Endothelial cell of umbilical vein (primary cell): ENCODE results near the gene KERA. TPM values are rescaled to one million over a fixed set of nuclear protein-coding genes. Genes with fewer than 3 reads are reported as not detected.

ENCODE experiments used
- BruUV-seq: library from RNA; stranded (reverse); fragments of 400-500 nt; replicated peaks from 2 replicates; lab custom pipeline; 2021; lab: Mats Ljungman, UMichigan
- CTCF ChIA-PET: fragments of 300-600, 350-600 bp; sonication (Branson Sonifier 250); formaldehyde crosslinking; loops from one replicate; lab custom pipeline; 2021; ENCODE audit warnings: antibody characterized with exemption, inconsistent platforms; lab: Charles Lee
- POLR2A ChIA-PET: fragments of 300-600, 350-600 bp; sonication (Branson Sonifier 250); formaldehyde crosslinking; loops from one replicate; lab custom pipeline; 2021; ENCODE audit warnings: antibody characterized with exemption, inconsistent platforms; lab: Charles Lee
- DNase-seq: peaks from one replicate; pipeline ENCODE4 v3.0.0-alpha.2; 2011; ENCODE audit warnings: low read depth, low spot score
- FAIRE-seq: peaks from 2 replicates; lab custom pipeline; 2011; peaks lifted over from hg19 to GRCh38; lab: Jason Lieb, UNC
- H2AFZ ChIP-seq: 2 replicates; pipeline ENCODE4 v1.6.0; 2012; ENCODE audit warnings: low read depth, low read length, control low read depth, inconsistent platforms
- H3K27ac ChIP-seq: 2 replicates; pipeline ENCODE4 v1.5.1; 2011; ENCODE audit warnings: low read depth, mild to moderate bottlenecking, control low read depth, low read length, moderate library complexity; ENCODE audit not compliant: insufficient read depth
- H3K27me3 ChIP-seq, 2 experiments: 2 replicates each; pipeline versions ENCODE4 v1.6.0 to v1.6.1; 2011; ENCODE audit warnings: low read length in 2 of 2, mixed read lengths in 1 of 2; ENCODE audit not compliant: control insufficient read depth in 2 of 2, insufficient read depth in 2 of 2
- H3K36me3 ChIP-seq, 2 experiments: 2 replicates in 1 of 2; 3 replicates in 1 of 2; pipeline ENCODE4 v1.5.1; 2011; ENCODE audit warnings: low read length in 2 of 2, mild to moderate bottlenecking in 1 of 2, moderate library complexity in 1 of 2; ENCODE audit not compliant: control insufficient read depth in 2 of 2, insufficient read depth in 2 of 2; ENCODE audit errors: extremely low read depth in 1 of 2
- H3K4me1 ChIP-seq: 3 replicates; pipeline ENCODE4 v1.5.1; 2011; ENCODE audit warnings: mild to moderate bottlenecking, low read length; ENCODE audit not compliant: control insufficient read depth, insufficient read depth; ENCODE audit errors: extremely low read depth
- H3K4me2 ChIP-seq: 2 replicates; pipeline ENCODE4 v1.6.1; 2011; ENCODE audit warnings: low read length, control low read depth, mixed read lengths; ENCODE audit not compliant: insufficient read depth
- H3K4me3 ChIP-seq, 3 experiments: fragments of 200-600 bp in 1 of 3; sonication (generic), shearing (Covaris generic) in 1 of 3; replicated peaks in 1 of 3; 2 replicates each; pipeline ENCODE4 v1.5.1; 2011 to 2016; ENCODE audit warnings: control low read depth in 3 of 3, low read length in 3 of 3, mild to moderate bottlenecking in 2 of 3, inconsistent platforms in 1 of 3, low read depth in 1 of 3, moderate library complexity in 1 of 3; ENCODE audit not compliant: insufficient read depth in 1 of 3
- H3K79me2 ChIP-seq: 2 replicates; pipeline ENCODE4 v1.6.0; 2012; ENCODE audit warnings: low read length, inconsistent platforms; ENCODE audit not compliant: control insufficient read depth, insufficient read depth
- H3K9ac ChIP-seq: replicated peaks from 2 replicates; pipeline ENCODE3; 2011; ENCODE audit warnings: low read length, control low read depth; ENCODE audit not compliant: insufficient read depth; ENCODE audit errors: extremely low read depth
- H3K9me1 ChIP-seq: replicated peaks from 3 replicates; pipeline ENCODE4 v1.6.0; 2011; ENCODE audit warnings: mild to moderate bottlenecking, low read length; ENCODE audit not compliant: control insufficient read depth, insufficient read depth; ENCODE audit errors: extremely low read depth
- H3K9me3 ChIP-seq: replicated peaks from 2 replicates; pipeline ENCODE4 v1.5.1; 2012; ENCODE audit warnings: low read length, inconsistent platforms; ENCODE audit not compliant: control insufficient read depth, insufficient read depth
- H4K20me1 ChIP-seq: replicated peaks from 2 replicates; pipeline ENCODE3; 2011; ENCODE audit warnings: mild to moderate bottlenecking, low read length; ENCODE audit not compliant: control insufficient read depth, insufficient read depth; ENCODE audit errors: extremely low read depth
- FOS ChIP-seq: IDR thresholded peaks from 2 replicates; pipeline ENCODE4 v1.6.1; 2011; ENCODE audit warnings: mild to moderate bottlenecking, low read length, moderate library complexity, borderline replicate concordance; ENCODE audit not compliant: insufficient read depth
- MYC ChIP-seq: IDR thresholded peaks from one replicate; pipeline ENCODE4 v1.6.1; 2011; ENCODE audit warnings: mild to moderate bottlenecking, low read depth, low read length
- POLR2A ChIP-seq: IDR thresholded peaks from 2 replicates; pipeline ENCODE4 v1.6.1; 2012; ENCODE audit warnings: low read depth, mild to moderate bottlenecking, control low read depth, low read length
- POLR2AphosphoS5 ChIP-seq: IDR thresholded peaks from 2 replicates; pipeline ENCODE4 v1.6.1; 2012; ENCODE audit warnings: low read depth, mild to moderate bottlenecking, control low read depth, low read length, moderate library complexity; ENCODE audit not compliant: insufficient read depth
- dilution Hi-C: fragments of 300-500 bp; cut with MboI; formaldehyde crosslinking; loops from one replicate; pipeline ENCODE4 v1.15.0; 2019; ENCODE audit warnings: low sequenced_read_pairs; ENCODE audit not compliant: extremely low pct_ligation_motif_present
- intact Hi-C: fragments of 100-400 bp; cut with micrococcal nuclease; formaldehyde crosslinking; loops from one replicate; pipeline ENCODE4 v1.10.0; 2022
- polyA plus RNA-seq, 4 experiments: library from polyadenylated mRNA; depleted of rRNA in 3 of 4; stranded (reverse) in 3 of 4; unstranded in 1 of 4; fragments of >200 nt; gene quantifications; 2 replicates each; pipeline versions ENCODE4 v1.2.1 to v1.2.3, GENCODE V29; 2011 to 2012; ENCODE audit warnings: missing spikeins in 1 of 4
- total RNA-seq: library from RNA; stranded (reverse); gene quantifications from 2 replicates; pipeline ENCODE4 v1.2.3, GENCODE V29; 2021
- TF ChIP-seq, protein P1 (sequence below), 2 donors: IDR thresholded peaks; 1 replicate in 1 of 2; 2 replicates in 1 of 2; pipeline ENCODE4 v1.5.1; 2011; ENCODE audit warnings: low read length in 2 of 2, mild to moderate bottlenecking in 2 of 2, moderate library complexity in 2 of 2, control low read depth in 1 of 2, inconsistent platforms in 1 of 2, low read depth in 1 of 2; ENCODE audit not compliant: insufficient read depth in 1 of 2; ENCODE audit errors: extremely low read depth in 1 of 2
- TF ChIP-seq, protein P2 (sequence below): IDR thresholded peaks from 2 replicates; pipeline ENCODE4 v1.6.1; 2011; ENCODE audit not compliant: insufficient read depth, insufficient read length

Gene KERA
- total and polyA plus RNA-seq, 2 donors (not counting 3 experiments of a cell fraction or from before 2014, with no cell fraction given): not detected

DNA sequence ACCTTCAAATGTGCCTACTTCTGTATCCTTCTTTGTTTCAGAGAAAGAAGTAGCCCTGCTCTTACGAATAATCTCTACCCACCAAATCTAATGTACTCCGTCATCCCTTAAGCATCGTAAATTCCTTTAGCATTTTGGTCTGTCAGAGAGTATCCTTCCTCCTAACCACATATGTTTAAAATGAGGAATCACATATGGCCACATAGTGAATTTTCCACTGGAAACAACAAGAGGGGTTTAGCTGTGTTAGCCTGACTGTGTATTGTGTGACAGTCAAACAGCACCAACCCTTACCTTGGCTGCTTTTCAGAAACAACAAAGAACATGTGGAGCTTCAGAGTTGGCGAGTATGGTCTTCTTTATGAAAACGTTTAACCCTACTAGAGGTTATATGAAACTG is 48.0 kb upstream of the KERA start:
- no peak overlapping the region for H3K27ac ChIP-seq
- no peaks in the 10 kb centered on the region for H3K9me3 ChIP-seq
- TF ChIP-seq, protein P1, sequence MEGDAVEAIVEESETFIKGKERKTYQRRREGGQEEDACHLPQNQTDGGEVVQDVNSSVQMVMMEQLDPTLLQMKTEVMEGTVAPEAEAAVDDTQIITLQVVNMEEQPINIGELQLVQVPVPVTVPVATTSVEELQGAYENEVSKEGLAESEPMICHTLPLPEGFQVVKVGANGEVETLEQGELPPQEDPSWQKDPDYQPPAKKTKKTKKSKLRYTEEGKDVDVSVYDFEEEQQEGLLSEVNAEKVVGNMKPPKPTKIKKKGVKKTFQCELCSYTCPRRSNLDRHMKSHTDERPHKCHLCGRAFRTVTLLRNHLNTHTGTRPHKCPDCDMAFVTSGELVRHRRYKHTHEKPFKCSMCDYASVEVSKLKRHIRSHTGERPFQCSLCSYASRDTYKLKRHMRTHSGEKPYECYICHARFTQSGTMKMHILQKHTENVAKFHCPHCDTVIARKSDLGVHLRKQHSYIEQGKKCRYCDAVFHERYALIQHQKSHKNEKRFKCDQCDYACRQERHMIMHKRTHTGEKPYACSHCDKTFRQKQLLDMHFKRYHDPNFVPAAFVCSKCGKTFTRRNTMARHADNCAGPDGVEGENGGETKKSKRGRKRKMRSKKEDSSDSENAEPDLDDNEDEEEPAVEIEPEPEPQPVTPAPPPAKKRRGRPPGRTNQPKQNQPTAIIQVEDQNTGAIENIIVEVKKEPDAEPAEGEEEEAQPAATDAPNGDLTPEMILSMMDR (IDR thresholded peaks at IDR 0.05; ENCODE audit: extremely low read depth in 1 of 2, insufficient read depth in 1 of 2, low read depth in 1 of 2, low read length in 2 of 2): no peak
- TF ChIP-seq POLR2AphosphoS5 (no peak), FOS (no peak), POLR2A (no peak)
- H3K9me1 ChIP-seq: no peaks in the 10 kb centered on the region
- ChIA-PET CTCF (interaction anchor here (0.6 to 1.6 kb wide), 5 partner anchors 10 to 220 kb away, joined by 3 to 6 read pairs (median 3); no protein-coding TSS in a partner anchor), POLR2A (no interaction called here)
- FAIRE-seq (no peak), DNase-seq (no peak)
- no peaks in the 10 kb centered on the region for H3K79me2 ChIP-seq
- no peaks in the 10 kb centered on the region for H4K20me1 ChIP-seq
- no TSS peak for BruUV-seq
- no peak overlapping the region for H3K9ac ChIP-seq
- H3K4me3 ChIP-seq: no peak overlapping the region
- H3K4me1 ChIP-seq: no peaks in the 10 kb centered on the region
- H2AFZ ChIP-seq: no peak overlapping the region
- no peaks in the 10 kb centered on the region for H3K27me3 ChIP-seq
- intact Hi-C loops: no loop called here
- dilution Hi-C loops: no loop called here
- no peaks in the 10 kb centered on the region for H3K36me3 ChIP-seq
- H3K4me2 ChIP-seq: no peak overlapping the region

DNA sequence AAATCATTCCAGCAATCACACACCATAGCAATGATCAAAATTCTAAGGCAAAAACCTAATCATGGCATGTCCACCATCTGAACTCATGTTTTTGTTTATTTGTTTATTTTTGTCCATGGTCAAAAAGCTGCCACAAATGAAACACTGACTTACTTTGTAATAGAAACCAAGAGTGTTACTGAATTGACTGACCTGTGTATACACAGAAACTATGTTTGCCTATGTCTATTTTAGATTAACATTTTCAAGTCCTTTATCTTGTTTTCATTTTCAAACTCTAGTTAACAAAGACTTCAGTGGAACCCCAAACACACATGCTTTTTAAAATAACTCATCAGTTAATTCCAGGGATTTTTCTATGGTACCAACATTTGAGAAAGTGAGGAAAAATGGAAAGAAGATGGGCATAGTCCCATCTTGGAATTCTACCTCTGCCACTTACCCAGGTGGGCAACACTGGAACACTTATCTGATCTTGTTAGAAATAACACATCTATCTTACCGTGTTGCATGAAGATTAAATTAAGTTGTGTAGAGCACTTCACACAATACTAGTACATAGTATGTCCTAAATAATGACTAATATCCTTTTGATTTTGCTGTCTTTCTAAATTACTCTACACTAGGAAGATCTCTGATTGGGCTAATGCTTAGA is 47.1 kb upstream of the KERA start:
- no peaks in the 10 kb centered on the region for H3K9me3 ChIP-seq
- H3K79me2 ChIP-seq: no peaks in the 10 kb centered on the region
- no TSS peak for BruUV-seq
- TF ChIP-seq FOS: no peak
- TF ChIP-seq MYC: no peak
- TF ChIP-seq, protein P2, sequence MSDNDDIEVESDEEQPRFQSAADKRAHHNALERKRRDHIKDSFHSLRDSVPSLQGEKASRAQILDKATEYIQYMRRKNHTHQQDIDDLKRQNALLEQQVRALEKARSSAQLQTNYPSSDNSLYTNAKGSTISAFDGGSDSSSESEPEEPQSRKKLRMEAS: no peak
- H3K9me1 ChIP-seq: no peaks in the 10 kb centered on the region
- H3K36me3 ChIP-seq: no peaks in the 10 kb centered on the region
- H3K27ac ChIP-seq: no peak overlapping the region
- H3K4me1 ChIP-seq: no peaks in the 10 kb centered on the region
- DNase-seq: no peak
- ChIA-PET POLR2A (no interaction called here), CTCF (interaction anchor here (1.7 kb wide), 1 partner anchor 160 kb away, joined by 3 read pairs; no protein-coding TSS in a partner anchor)
- no peaks in the 10 kb centered on the region for H3K27me3 ChIP-seq
- H3K4me3 ChIP-seq: no peak overlapping the region
- no peak for FAIRE-seq
- H3K9ac ChIP-seq: no peak overlapping the region
- dilution Hi-C loops (no loop called here), intact Hi-C loops (no loop called here)
- no peak overlapping the region for H3K4me2 ChIP-seq
- H4K20me1 ChIP-seq: no peaks in the 10 kb centered on the region
- H2AFZ ChIP-seq: no peak overlapping the region
